ENCODE measurements around the gene USP43.

GRCh38 chr17:9670596-9670995 lies 25.3 kb downstream of the USP43 start:
- TF ChIP-seq POLR2A (IDR thresholded peaks at IDR 0.05; ENCODE audit: low read length) = no peak
- no peak for TF ChIP-seq GATA1 (IDR thresholded peaks at IDR 0.05; ENCODE audit: low read depth, low read length)

Data from erythroblast (primary cell).